G401.6 (cell line): ENCODE data around the gene CCDC144A.
"Not testable (repeated sequence)": the region's sequence is repeated elsewhere in the genome, so short reads cannot be mapped to it uniquely, and the experiment has no call there.

ENCODE experiments used
- FAIRE-seq: peaks from 2 replicates; lab custom pipeline; 2012; peaks lifted over from hg19 to GRCh38; lab: Jason Lieb, UNC

CCDC144A gene

DNA sequence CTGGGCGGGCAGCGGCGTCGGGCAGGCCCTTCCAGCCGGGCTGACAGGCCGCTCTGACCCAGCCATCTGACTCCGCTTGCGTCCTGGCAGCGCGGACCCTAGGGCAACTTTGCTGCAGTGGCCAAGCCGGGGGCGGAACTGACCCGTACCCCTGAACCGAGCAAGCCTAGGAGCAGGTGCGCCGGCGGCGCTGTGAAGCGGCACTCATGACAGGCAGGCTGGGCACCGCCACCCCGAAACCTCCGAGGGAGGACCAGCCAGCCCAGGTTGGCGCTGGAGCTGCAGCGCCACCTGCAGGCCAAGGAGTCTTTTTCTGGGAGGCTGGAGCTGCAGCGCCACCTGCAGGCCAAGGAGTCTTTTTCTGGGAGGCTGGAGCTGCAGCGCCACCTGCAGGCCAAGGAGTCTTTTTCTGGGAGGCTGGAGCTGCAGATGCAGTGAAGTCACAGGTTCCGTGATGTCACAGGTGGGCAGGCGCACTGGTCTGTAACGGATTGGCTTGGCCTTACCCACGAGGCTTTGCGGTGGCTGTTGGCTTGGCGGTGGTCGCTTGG, at the start of gene CCDC144A:
Gene CCDC144A, plus strand, starts transcription at position 511 of the 551 bp plus-strand sequence. CDS start 160 bp downstream, outside the sequence.
- not testable (repeated sequence) for FAIRE-seq

- FAIRE-seq, result no peak
Observed at GRCh38 chr17:16649585-16649984, 40.5 kb upstream of the CCDC144A start.

DNA sequence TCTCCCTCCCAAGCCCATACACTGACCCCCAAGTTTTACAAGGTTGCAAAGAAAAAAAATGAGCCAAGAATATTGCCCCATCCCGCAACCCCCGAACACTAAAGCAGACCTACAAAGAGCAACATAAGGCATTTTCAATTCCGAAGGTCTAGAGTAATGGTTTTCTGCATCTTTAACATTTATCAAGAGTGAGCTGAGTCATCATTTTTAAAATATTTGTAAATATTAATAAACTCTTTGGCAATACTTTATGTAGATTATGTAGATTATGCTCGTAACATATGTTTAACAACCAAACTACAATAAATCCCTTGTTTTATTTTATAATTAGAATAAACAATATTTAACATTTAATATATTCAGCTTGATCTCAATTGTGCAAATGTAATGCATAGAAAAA, 37.8 kb upstream of the CCDC144A start:
- FAIRE-seq, result peak; percentile 67

- FAIRE-seq, result no peak
Observed at GRCh38 chr17:16652847-16653366, 37.1 kb upstream of the CCDC144A start.

DNA sequence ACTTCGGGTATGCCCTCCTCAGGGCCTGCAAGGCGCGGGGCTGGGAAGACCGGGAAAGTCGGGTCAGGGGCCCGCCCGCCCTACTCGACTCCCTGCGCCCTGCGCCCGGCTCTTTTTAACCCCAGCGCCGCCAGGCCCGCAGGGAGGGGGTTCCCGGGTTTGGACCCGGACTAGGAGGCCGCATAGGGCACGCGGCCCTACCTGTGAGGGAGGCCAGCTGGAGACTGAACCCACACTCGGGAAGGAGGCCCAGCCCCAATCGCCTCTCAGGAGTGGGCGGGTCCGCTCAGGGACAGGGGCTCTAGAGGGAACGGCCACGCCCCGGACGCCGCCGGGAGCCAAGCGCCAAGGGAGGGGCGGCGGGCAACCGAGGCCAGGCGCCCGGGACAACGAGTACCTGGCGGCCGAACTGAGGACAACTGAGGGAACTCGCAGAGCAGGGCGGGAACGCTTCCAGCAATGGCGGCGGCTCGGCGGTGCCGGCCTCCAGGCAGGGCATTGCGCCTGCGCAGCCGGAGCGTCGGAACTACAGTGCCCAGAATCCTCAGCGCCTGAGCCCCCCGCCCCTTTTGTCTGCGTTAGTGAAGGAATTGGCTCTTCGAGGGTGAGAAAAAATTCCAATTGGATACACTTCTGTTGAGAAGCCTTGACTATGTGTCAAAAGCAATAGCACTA, 36.5 kb upstream of the CCDC144A start, which contains the start of gene ZNF624:
Gene ZNF624, minus strand, starts transcription at position 484 of the 675 bp plus-strand sequence.
- peak; percentile 97 for FAIRE-seq

DNA sequence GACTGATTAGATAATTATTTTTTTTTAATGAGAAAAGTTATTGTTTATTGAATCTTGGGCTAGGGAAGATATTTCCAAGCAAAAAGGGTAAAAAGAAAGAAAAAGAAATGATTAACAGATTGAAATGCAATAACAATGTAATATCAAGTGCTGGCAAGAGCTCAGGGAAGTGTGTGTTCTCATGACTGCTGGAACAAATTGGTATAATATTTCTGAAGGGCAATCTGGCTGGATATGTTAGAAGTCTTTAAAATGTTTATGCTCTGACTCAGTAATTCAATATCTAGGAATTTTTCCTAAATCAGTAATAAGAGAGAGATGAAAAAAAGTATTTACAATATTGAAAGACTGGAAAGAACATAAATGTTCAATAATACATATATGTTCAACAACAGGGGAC, 28.8 kb upstream of the CCDC144A start:
- no peak for FAIRE-seq

- FAIRE-seq, result no peak
Observed at GRCh38 chr17:16662936-16663335, 27.1 kb upstream of the CCDC144A start.

- FAIRE-seq, result not testable (repeated sequence)
Observed at GRCh38 chr17:16666553-16666906, 23.5 kb upstream of the CCDC144A start.

- not testable (repeated sequence) for FAIRE-seq
Observed at GRCh38 chr17:16666907-16667636, 23.0 kb upstream of the CCDC144A start.

GRCh38 chr17:16676676-16677268, 13.3 kb upstream of the CCDC144A start:
- FAIRE-seq, result no peak

DNA sequence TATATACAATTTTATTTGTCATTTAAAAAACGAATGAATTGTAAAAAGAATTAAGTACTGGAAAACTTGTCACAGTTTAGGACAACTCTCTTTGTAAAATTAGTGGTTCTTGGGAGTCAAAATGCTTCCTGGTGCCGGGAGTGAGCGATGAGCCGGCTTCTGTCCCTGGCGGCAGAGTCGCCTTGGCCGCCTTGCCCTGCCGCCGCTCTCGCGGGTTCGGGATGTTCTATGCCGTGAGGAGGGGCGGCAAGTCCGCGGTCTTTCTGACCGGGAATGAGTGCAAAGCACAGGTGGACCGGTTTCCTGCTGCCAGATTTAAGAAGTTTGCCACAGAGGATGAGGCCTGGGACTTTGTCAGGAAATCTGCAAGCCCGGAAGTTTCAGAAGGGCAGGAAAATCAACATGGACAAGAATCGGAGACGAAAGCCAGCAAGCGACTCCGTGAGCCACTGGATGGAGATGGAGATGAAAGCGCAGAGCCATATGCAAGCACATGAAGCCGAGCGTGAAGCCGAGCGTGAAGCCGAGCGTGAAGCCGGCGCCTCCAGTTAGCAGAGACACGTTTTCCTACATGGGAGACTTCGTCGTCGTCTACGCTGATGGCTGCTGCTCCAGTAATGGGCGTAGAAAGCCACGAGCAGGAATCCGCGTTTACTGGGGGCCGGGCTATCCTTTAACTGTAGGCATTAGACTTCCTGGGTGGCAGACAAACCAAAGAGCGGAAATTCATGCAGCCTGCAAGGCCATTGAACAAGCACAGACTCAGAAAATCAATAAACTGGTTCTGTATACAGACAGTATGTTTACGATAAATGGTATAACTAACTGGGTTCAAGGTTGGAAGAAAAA, 6.5 kb upstream of the CCDC144A start:
- FAIRE-seq, result not testable (repeated sequence)

GRCh38 chr17:16686019-16686418, 4.0 kb upstream of the CCDC144A start:
- FAIRE-seq, result not testable (repeated sequence)

DNA sequence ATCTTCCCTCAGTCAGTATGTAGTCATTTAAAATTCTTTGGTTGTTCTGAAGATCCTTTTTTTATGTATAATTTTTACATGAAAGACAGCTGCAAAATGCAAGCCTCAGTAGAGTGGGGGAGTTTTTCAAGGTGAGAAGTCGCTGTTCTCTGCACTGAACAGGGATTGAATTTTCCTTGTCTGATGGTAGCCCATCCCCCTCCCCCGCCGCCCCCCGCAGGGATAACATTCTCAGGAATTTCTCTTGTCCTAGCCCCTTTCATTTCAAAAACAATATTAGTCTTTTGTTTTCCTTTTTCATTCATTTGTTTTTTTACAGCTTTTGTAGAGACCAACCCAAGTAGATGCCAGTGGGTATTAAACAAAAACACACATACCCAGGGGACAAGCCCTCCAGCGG, 2.9 kb upstream of the CCDC144A start:
- FAIRE-seq, result not testable (repeated sequence)

DNA sequence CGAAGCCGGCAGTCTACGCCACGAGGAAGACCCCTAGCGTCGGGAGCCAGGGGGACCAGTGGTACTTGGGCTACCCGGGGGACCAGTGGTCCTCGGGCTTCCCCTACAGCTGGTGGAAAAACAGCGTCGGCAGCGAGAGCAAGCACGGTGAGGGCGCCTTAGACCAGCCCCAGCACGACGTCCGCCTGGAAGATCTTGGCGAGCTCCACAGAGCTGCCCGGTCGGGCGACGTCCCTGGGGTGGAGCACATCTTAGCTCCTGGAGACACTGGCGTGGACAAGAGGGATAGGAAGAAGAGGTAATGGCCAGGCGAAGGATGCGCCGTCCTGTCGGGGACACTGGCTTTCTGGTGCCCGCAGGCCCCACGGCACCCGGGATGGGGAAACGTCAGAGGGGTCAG, 406 bp downstream of the CCDC144A start:
- not testable (repeated sequence) for FAIRE-seq

DNA sequence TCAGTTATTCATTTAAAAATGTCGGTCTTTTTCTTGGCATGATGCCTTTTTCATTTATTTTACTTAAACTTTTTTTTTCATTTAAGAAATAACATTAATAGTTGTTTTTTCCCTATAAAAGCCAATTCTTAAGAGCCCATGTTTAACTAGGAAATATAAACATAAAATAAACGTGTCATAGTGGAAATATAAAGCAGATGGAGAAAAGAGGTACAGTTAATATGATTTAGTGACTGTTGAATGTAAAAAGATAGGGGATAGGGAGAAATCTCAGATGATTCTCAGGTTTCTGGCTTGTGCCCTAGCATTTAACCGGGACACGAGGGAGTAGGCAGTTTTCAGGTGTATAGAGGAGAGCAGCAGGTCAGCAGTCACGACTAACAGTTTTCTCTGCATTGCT, 7.6 kb downstream of the CCDC144A start:
- FAIRE-seq, result not testable (repeated sequence)

- FAIRE-seq, result not testable (repeated sequence)
Observed at GRCh38 chr17:16745492-16746203, 55.6 kb downstream of the CCDC144A start.

DNA sequence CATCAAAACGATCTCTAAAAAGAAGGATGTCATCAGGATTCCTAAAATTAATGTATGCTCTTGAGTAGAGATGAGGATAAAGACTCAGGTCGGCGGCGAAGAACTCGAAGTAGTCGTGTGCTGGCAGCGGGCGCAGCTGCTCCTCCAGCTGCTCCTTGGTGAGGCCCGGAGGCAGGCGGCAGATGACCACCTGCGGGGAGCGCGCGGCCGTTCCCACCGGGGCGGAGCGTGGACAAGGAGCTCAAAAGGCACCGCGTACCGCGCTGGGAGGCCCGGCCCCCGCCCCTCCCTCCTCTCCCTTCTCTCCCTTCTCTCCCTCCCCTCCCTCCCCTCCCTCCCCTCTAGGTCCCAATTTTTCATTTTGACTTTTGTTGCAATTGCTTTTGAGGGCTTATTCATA, 56.5 kb downstream of the CCDC144A start:
- FAIRE-seq, result not testable (repeated sequence)

DNA sequence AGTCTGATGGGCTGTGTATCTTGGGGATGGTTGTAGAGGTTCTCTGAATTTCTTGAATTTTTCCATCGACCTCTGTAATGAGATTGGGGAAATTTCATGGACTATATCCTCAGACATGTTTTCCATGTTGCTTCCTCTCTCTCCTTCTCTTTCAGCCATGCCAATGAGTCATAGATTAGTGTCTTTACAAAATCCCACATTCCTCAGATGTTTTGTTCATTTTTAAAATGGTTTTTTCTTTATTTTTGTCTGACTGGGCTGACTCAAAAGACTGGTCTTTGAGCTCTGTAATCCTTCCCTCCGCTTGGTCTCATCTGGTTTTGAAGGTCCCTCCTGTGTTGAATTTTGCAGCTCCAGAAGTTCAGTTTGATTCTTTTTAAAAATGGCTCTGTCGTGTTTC, 60.5 kb downstream of the CCDC144A start:
- not testable (repeated sequence) for FAIRE-seq

DNA sequence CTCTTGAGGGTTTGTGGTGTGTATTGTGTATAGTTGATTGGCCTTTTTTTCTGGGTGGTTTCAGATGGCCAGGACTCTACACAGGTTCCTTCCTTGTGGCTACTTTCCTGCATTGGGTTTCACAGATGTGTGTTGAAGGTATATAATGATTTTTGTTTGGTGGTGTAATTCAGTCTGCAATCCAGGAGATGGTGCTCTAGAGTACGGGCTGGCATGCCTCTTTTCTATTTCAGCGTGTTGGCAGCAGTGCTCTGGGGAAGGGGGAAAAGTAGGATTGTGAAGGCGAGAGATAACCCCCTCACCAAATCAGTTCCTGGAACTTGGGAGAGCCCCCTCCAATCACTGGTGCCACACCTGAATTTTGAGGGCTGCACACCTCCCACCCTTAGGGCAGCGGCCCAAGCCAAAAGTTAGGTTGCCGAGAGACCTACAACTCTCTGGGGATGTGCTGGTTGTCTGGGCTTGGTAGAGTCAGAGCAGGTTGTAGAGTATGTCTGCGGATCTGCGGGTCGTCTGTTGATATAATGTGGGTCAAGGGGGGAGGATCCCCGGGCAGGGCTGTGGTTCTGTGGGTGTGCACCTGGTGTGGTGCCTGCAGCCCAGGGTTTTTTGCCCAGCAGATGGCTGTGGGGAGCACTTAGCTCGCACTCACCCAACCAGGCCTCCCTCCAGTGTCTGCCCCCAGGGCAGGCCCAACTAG, 61.3 kb downstream of the CCDC144A start:
- not testable (repeated sequence) for FAIRE-seq

GRCh38 chr17:16751924-16752287, 61.9 kb downstream of the CCDC144A start:
- FAIRE-seq, result not testable (repeated sequence)
